SK-N-MC (cell line): ENCODE results near the gene MFSD12.

ENCODE experiments used
- EZH2 ChIP-seq: fragments of 200-600 bp; sonication (generic); IDR thresholded peaks from one replicate; pipeline ENCODE4 v1.6.1; 2017; ENCODE audit warnings: antibody characterized with exemption
- POLR2AphosphoS5 ChIP-seq: IDR thresholded peaks from 2 replicates; pipeline ENCODE4 v1.6.1; 2012; ENCODE audit warnings: mild to moderate bottlenecking, low read depth, low read length, borderline replicate concordance

GRCh38 chr19:3595521-3596061 lies 38.2 kb upstream of the MFSD12 start:
- TF ChIP-seq EZH2 (no peak), POLR2AphosphoS5 (no peak)
